GM18505 (cell line): ENCODE measurements around the gene SLC22A3.
"Not testable (repeated sequence)": the region's sequence is repeated elsewhere in the genome, so short reads cannot be mapped to it uniquely, and the experiment has no call there.

Experiments used
- ATAC-seq: cut with Tn5 transposase; IDR thresholded peaks from one replicate; pipeline ENCODE4 v1.9.1; 2021; ENCODE audit not compliant: unreplicated experiment
- POLR2A ChIP-seq: IDR thresholded peaks from 4 replicates; pipeline ENCODE4 v1.6.1; 2011; ENCODE audit warnings: borderline replicate concordance; ENCODE audit not compliant: insufficient read depth, insufficient read length; ENCODE audit errors: extremely low read depth

Gene SLC22A3

DNA sequence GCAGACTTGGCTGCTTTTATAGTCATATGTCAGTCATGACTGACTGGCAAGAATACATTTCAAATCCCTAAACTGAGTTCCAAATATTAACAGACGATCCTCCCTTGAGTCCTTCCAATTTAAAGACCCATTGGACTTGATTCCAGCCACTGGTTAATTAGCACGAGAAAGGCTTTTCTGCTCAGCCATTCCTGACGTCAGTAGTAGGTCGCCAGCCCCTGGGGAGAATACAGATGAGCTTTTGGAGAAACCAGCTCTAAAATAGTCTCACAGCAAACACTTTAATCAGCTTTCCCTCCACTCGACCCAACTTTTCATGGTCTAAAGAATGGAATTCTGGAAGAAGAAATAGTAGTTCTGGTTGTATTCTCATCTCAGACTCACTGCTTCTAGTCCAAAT lies 91.6 kb downstream of the SLC22A3 start:
- no peak for ATAC-seq
- no peak for TF ChIP-seq POLR2A

DNA sequence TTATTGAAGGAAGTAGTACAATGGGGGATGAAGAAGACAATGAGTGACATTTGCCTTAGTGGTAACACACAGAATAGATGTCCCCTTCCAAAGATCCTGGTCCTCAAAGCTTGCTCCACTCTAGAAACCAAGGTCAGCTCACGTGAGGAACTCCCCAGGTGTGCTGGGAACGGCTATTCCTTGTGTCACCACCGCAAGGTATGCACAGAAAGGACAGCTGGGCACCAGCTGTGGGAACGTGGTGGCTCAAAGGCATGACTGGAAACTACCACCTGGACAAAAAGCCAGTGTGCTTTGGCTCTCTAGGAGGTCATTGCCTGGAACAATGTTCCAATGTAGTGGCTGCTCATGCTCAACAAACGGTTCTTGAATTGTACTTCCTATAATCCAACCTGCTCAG lies 94.0 kb downstream of the SLC22A3 start:
- no peak for ATAC-seq
- no peak for TF ChIP-seq POLR2A

DNA sequence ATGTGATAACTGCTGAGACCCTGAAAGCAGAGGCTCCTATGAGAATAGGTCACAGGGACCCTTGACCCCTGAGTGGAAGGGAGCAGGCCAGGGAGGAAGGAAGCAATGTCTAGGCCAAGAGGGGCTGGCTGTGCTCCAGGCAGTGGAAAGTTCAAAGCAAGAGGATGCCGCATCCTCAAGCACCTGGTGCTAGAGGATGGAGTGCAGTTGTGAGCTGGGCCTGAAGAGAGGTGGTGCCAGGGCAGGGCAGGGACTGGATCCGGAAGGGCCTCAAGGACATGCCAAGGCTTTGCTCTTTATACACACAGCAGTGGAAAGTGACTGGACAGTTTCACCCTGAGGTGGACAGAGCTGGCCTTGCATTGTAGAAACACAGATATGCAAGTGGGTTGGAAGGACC lies 97.0 kb downstream of the SLC22A3 start:
- TF ChIP-seq POLR2A: no peak
- ATAC-seq: no peak

DNA sequence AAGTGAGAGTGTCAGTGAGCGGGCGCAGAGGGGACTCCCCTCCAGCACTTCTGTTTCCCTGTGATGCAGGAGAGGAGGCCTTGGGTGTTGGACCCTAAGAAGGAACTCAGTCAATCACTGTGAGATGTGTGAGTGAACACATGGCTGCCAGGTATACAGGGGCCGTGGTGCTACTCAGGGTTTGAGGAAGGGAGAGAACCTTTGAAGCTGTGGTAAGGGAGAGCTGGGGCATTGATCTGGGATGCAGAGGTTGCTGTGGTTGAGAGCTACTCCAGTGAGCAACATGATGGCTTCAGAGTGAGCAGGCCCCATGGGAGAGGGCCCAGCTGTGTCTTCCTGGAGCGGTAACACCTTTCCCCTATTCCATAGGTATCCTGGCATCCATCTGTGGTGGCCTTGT lies 99.2 kb downstream of the SLC22A3 start:
- no peak for TF ChIP-seq POLR2A
- ATAC-seq: no peak

- ATAC-seq: not testable (repeated sequence)
Observed at GRCh38 chr6:160449787-160450186, 101.6 kb downstream of the SLC22A3 start.

DNA sequence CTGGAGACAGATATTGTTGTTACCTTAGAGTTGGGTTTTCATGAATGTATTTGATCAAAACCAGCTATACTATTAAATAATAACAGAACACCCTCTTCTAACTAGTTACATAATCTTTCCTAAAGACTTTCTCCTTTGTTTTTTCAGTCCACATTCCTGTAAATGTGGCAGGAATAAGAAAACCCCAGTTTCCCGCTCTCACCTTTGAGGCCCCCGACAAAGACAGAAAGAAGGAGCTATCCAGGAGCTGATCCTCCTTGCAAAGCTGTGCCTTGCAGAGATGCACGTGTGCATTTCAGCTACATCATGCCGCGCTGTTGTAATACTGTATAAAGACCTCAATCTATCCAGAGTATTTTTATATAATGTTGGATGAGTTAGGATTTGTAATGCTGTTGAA lies 102.7 kb downstream of the SLC22A3 start:
- TF ChIP-seq POLR2A: no peak
- ATAC-seq: no peak

DNA sequence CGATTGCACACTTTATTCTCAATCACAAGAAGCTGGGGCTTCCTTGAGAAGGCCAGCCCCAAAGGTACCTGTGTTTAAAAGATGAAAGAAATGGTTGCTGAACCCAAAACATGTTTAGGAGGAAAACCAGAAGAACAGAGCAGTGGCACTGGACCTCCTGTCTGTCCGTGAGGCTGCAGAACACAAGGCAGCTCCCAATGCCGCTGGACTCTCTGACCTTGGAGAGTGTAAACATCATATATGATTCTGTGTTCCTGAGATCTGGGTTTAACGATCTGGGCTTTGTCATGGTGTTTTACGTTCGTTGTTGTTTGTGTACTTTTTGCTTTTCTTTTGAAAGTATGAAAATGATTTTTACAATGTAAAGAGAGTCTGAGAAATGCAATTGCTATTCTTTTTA lies 106.1 kb downstream of the SLC22A3 start:
- TF ChIP-seq POLR2A: no peak
- ATAC-seq: no peak

GRCh38 chr6:160455081-160455480 lies 106.9 kb downstream of the SLC22A3 start:
- TF ChIP-seq POLR2A: no peak
- no peak for ATAC-seq

GRCh38 chr6:160455541-160456213 lies 107.5 kb downstream of the SLC22A3 start:
- ATAC-seq: peak; percentile 86
- TF ChIP-seq POLR2A: no peak

GRCh38 chr6:160456214-160456546 lies 108.0 kb downstream of the SLC22A3 start:
- no peak for TF ChIP-seq POLR2A
- ATAC-seq: no peak

DNA sequence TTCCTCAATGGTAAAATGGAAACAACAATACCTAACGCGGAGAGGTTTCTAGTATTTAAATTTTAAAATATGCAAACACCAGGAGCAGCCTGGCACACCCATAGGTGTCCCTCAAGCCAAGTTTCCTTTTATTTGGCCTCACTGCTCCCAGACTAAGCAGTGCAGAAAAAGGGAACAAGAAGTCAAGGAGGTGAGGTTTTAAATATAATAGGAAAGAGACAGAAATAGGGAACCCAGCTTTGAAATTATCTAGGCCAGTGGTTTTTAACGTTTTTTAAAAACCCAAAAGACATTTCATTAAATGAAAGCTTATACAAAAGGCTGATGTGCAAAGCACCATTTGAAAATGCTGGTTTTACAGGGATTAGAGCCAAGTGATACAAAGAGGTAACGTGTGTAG lies 109.6 kb downstream of the SLC22A3 start:
- no peak for TF ChIP-seq POLR2A
- no peak for ATAC-seq

DNA sequence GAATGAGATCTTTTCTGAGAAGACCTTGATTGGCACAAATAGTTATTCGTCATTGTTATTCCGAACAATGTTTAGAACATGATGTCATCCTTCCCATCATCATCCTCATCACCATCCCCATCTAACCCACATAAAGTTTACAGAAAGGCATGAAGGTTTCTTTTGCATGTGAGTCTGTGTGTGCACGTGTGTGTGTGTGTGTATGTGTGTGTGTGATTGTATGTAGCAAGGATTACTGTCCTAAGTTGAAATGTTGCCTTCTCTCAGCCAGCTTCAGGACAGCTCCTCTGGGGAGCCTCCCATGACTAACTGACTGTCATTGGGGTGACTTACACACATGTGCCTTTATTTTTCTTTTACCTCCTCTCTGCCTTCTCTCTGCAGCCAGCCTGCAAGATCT lies 113.5 kb downstream of the SLC22A3 start:
- no peak for TF ChIP-seq POLR2A

DNA sequence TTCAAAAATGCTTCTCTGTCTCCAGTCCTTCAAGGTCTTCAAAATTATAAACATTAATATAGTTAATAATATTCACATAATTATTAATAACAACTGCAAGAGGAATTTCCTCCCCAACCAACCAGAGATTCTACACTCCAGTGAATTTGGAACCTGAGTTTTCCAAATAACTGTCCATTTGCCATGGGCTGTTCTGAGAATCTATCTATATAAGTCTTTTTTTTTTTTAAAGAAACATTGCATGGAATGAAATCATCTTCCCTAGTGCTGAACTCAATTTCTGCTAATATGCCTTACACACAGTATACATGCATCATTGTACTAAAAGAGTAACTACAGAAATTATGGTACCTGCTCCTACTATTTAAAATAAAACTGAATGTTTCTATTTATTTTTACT lies 113.9 kb downstream of the SLC22A3 start:
- ATAC-seq: peak; percentile 21
- TF ChIP-seq POLR2A: no peak

More for the DNA sequence above, 113.5 kb downstream of the SLC22A3 start:
- ATAC-seq: no peak

DNA sequence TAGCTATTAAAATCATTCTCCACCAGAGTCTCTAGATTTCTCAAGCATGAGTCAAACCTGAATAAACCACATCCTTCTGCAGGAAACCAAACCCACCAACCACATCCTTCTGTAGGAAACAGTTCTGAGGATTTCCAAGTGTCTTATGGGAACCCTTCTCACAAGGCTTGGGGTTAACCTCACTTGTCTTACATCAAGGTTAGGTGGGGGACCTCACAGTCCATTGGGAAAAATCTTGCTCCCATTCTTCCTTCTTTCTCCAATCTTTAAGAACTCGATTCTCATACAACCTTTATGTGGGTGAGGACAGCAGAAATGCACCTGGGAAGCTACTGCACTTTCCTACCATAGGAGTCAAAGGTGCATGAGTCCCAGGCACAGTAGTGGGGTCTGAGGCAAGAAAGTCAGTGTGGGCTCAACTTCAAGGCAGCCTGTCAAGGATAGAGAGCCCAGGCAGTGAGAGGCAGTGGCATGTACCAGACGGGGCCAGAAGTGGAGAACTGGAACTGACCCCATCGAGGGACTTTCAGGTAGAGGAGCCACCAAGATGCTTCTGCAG lies 114.5 kb downstream of the SLC22A3 start:
- TF ChIP-seq POLR2A: no peak
- peak; percentile 99 for ATAC-seq

- no peak for TF ChIP-seq POLR2A
- ATAC-seq: no peak
Observed at GRCh38 chr6:160464744-160465143, 116.6 kb downstream of the SLC22A3 start.

GRCh38 chr6:160467261-160467871 lies 119.2 kb downstream of the SLC22A3 start:
- not testable (repeated sequence) for ATAC-seq
